GM20000 (cell line): Measurements from ENCODE around the gene FRMD5.

Experiments used
- DNase-seq: peaks from one replicate; pipeline ENCODE4 v3.0.0; 2012; ENCODE audit warnings: low spot score
- TF ChIP-seq, protein P1 (sequence below): IDR thresholded peaks from 2 replicates; pipeline ENCODE4 v1.5.1; 2012; ENCODE audit warnings: mild to moderate bottlenecking, control low read depth; ENCODE audit errors: extremely low read depth, missing control alignments

The FRMD5 gene

GRCh38 chr15:44084770-44085169, 110.3 kb downstream of the FRMD5 start:
- DNase-seq = no peak
- TF ChIP-seq, protein P1, sequence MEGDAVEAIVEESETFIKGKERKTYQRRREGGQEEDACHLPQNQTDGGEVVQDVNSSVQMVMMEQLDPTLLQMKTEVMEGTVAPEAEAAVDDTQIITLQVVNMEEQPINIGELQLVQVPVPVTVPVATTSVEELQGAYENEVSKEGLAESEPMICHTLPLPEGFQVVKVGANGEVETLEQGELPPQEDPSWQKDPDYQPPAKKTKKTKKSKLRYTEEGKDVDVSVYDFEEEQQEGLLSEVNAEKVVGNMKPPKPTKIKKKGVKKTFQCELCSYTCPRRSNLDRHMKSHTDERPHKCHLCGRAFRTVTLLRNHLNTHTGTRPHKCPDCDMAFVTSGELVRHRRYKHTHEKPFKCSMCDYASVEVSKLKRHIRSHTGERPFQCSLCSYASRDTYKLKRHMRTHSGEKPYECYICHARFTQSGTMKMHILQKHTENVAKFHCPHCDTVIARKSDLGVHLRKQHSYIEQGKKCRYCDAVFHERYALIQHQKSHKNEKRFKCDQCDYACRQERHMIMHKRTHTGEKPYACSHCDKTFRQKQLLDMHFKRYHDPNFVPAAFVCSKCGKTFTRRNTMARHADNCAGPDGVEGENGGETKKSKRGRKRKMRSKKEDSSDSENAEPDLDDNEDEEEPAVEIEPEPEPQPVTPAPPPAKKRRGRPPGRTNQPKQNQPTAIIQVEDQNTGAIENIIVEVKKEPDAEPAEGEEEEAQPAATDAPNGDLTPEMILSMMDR = no peak

GRCh38 chr15:44084171-44084570, 110.9 kb downstream of the FRMD5 start:
- TF ChIP-seq, protein P1 = no peak
- no peak for DNase-seq

DNA sequence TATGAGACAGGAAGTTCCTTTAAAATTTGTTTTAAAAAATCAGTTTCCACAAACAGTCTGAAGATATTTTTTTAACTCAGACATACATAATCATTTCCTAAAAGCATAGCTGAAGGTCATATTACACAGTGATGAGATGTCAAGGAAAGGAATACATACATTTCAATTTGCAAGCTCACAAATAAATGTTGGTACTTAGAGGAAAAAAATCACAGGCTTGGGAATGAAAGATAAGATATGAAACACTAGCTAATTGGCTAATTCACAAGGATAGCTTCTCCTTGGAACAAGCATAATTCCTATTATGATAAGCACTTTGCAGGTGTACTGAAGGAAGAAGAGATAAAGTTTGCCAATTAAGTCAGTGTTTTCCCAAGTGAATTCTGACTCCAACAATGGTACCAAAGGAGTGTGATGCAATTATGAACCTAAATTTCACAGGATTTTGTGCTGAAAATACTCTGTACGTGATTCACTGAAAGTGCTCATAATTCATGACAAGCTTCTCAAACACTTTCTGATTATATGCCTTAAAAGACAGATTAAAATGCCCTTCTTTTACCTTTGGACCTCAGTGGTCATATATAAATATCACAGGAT, 112.4 kb downstream of the FRMD5 start:
- no peak for DNase-seq
- TF ChIP-seq, protein P1 = no peak

DNA sequence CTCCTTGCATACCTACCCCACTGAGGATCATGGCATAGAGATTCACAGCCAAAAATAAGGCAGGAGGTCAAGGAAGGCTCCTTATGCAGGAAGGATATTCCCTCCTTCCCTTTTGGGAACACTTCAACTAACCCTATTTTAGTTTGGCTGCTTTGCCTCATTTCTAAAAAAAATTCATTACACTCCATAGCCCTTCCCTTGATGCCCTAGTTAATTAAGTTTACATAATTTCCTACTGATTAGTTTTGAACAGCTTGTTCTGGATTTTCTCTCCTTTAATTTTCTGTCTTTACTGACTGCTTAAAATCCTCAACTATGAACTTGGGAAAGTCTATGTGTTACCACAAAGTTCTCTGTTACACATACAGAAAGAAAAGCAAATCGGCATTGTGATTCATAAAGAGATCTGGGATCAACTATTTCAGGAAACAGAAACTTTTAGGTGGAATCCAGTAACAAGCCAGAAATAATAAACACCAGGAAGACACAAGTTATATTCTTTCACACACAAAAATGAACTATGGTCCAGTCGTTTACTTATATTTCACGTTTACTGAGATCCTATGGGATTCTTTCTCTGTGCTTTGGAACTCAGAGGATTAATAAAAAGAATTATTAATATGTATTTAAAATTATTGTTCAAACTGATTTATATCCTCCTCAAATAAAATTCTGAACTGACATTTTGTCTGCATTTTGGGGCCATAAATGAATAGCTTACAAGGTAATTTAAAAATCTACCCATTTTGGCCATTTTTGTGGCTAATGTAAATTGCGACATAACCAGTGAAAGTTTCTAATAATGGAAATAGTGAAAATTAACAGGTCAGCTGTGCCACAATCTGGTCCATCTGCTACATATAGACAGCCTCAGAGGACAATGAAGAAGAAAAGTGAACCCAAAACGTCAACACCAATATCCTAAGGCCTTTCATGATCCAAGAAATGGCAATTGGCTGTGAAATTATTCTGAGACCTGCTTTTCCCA, 113.8 kb downstream of the FRMD5 start:
- TF ChIP-seq, protein P1 = no peak
- DNase-seq = no peak

- DNase-seq = no peak
- TF ChIP-seq, protein P1 = no peak
Observed at GRCh38 chr15:44075535-44075934, 119.5 kb downstream of the FRMD5 start.

- TF ChIP-seq, protein P1 = no peak
- DNase-seq = no peak
Observed at GRCh38 chr15:44069489-44069888, 125.6 kb downstream of the FRMD5 start.

DNA sequence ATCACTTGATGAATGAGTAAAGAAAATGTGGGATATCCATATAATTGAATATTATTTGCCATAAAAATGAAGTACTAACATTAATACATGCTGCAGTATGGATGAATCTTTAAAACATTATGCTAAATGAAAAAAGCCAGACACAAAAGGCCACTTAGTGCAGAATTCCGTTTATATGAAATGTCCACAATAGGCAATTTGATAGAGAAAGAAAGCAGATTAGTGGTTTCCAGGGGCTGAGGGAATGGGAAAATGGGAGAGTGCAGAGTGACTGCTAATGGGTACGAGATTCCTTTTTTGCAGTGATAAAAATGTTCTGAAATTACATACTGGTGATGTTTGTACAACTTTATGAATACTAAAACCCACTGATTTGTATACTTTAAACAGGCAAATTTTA, 126.7 kb downstream of the FRMD5 start:
- TF ChIP-seq, protein P1 = no peak
- DNase-seq = no peak
